Fibroblast of lung (primary cell): ENCODE results near the gene LTBP4. TPM values are rescaled to one million over a fixed set of nuclear protein-coding genes. Genes with fewer than 3 reads are reported as not detected.
A peak's percentile ranks its signal among the peaks of the same experiment; 100 is the strongest.

Experiments
- DNase-seq, 2 donors: peaks; one replicate each; pipeline versions ENCODE4 v3.0.0 to v3.0.0-alpha.2; 2010; ENCODE audit warnings: low read depth in 2 of 2
- H2AFZ ChIP-seq: 2 replicates; pipeline ENCODE4 v1.5.1; 2012; ENCODE audit warnings: low read length, control low read depth, inconsistent platforms
- H3K27ac ChIP-seq: 2 replicates; pipeline ENCODE4 v1.5.1; 2011; ENCODE audit warnings: low read length, control low read depth; ENCODE audit not compliant: insufficient read depth
- H3K27me3 ChIP-seq: 2 replicates; pipeline ENCODE4 v1.5.1; 2011; ENCODE audit warnings: mild to moderate bottlenecking, low read length; ENCODE audit not compliant: control insufficient read depth, insufficient read depth
- H3K36me3 ChIP-seq: 2 replicates; pipeline ENCODE4 v1.5.1; 2011; ENCODE audit warnings: low read length; ENCODE audit not compliant: control insufficient read depth, insufficient read depth
- H3K4me1 ChIP-seq: 2 replicates; pipeline ENCODE4 v1.5.1; 2011; ENCODE audit warnings: low read length; ENCODE audit not compliant: control insufficient read depth, insufficient read depth; ENCODE audit errors: extremely low read depth
- H3K4me2 ChIP-seq: 2 replicates; pipeline ENCODE4 v1.5.1; 2011; ENCODE audit warnings: low read length, control low read depth; ENCODE audit not compliant: insufficient read depth; ENCODE audit errors: extremely low read depth
- H3K4me3 ChIP-seq, 4 experiments: fragments of 200-600 bp in 1 of 4; sonication (generic) in 1 of 4; replicated peaks in 1 of 4; 2 replicates each; pipeline ENCODE4 v1.5.1; 2011 to 2016; ENCODE audit warnings: low read length in 4 of 4, low read depth in 3 of 4, mild to moderate bottlenecking in 3 of 4, control low read depth in 2 of 4, inconsistent platforms in 1 of 4, mixed read lengths in 1 of 4; ENCODE audit not compliant: insufficient read depth in 1 of 4; ENCODE audit errors: control extremely low read depth in 1 of 4
- H3K79me2 ChIP-seq: 2 replicates; pipeline ENCODE4 v1.5.1; 2012; ENCODE audit warnings: mild to moderate bottlenecking, low read length, inconsistent platforms; ENCODE audit not compliant: control insufficient read depth, insufficient read depth
- H3K9ac ChIP-seq: 2 replicates; pipeline ENCODE4 v1.5.1; 2011; ENCODE audit warnings: mild to moderate bottlenecking, low read length, control low read depth; ENCODE audit not compliant: insufficient read depth
- H3K9me3 ChIP-seq: 2 replicates; pipeline ENCODE4 v1.5.1; 2012; ENCODE audit warnings: low read depth, low read length; ENCODE audit not compliant: control insufficient read depth, insufficient read depth
- H4K20me1 ChIP-seq: 2 replicates; pipeline ENCODE4 v1.5.1; 2011; ENCODE audit warnings: low read length; ENCODE audit not compliant: control insufficient read depth, insufficient read depth; ENCODE audit errors: extremely low read depth
- CTCF ChIP-seq, 2 donors: IDR thresholded peaks in 1 of 2; conservative IDR thresholded peaks in 1 of 2; 1 replicate in 1 of 2; 2 replicates in 1 of 2; pipeline ENCODE4 v1.5.1; 2011 to 2012; ENCODE audit warnings: low read length in 2 of 2, control low read depth in 1 of 2, inconsistent platforms in 1 of 2, low read depth in 1 of 2, mild to moderate bottlenecking in 1 of 2
- EZH2 ChIP-seq: IDR thresholded peaks from 2 replicates; pipeline ENCODE4 v1.5.1; 2012; ENCODE audit warnings: low read length, control low read depth, mild to moderate bottlenecking; ENCODE audit errors: missing control alignments
- polyA plus RNA-seq, 2 donors: library from polyadenylated mRNA; depleted of rRNA in 1 of 2; stranded (reverse) in 1 of 2; unstranded in 1 of 2; fragments of >200 nt; gene quantifications; 2 replicates each; pipeline ENCODE4 v1.2.1, GENCODE V29; 2011 to 2012; ENCODE audit warnings: missing spikeins in 1 of 2
- total RNA-seq: library from RNA; depleted of rRNA; stranded (reverse); fragments of >200 nt; gene quantifications from 2 replicates; pipeline ENCODE4 v1.2.1, GENCODE V29; 2014

The LTBP4 gene
- total and polyA plus RNA-seq, 2 donors (not counting 1 experiment from before 2014, with no cell fraction given) = 31.7 to 46.4 TPM

- no peak overlapping the region for H3K9ac ChIP-seq
- peaks cover 2% of the 10 kb centered on the region for H3K27me3 ChIP-seq
- no peak for DNase-seq
- TF ChIP-seq EZH2 (no peak), CTCF (conservative IDR thresholded peaks at IDR 0.05 in 1 of 2, IDR thresholded peaks at IDR 0.05 in 1 of 2; ENCODE audit: low read depth in 1 of 2, low read length in 2 of 2) (no peak)
- H3K9me3 ChIP-seq = no peaks in the 10 kb centered on the region
- H3K4me1 ChIP-seq = peaks cover 30% of the 10 kb centered on the region
- H4K20me1 ChIP-seq = no peaks in the 10 kb centered on the region
- no peak overlapping the region for H2AFZ ChIP-seq
- H3K79me2 ChIP-seq = no peaks in the 10 kb centered on the region
- H3K27ac ChIP-seq = no peak overlapping the region
- H3K36me3 ChIP-seq = no peaks in the 10 kb centered on the region
- H3K4me3 ChIP-seq = no peak overlapping the region
- no peak overlapping the region for H3K4me2 ChIP-seq
These were observed 2.3 kb upstream of the LTBP4 start for GRCh38 chr19:40598918-40599307.

- Histone ChIP-seq H3K27me3 (peaks cover 2% of the 10 kb centered on the region), H3K4me2 (peak overlapping the region; percentile 0), H3K79me2 (no peaks in the 10 kb centered on the region), H2AFZ (no peak overlapping the region), H3K9me3 (no peaks in the 10 kb centered on the region), H3K4me1 (peaks cover 32% of the 10 kb centered on the region), H4K20me1 (no peaks in the 10 kb centered on the region), H3K4me3 (peak overlapping the region in 2 of 4 experiments; percentile 17 to 40), H3K27ac (no peak overlapping the region), H3K9ac (no peak overlapping the region), H3K36me3 (no peaks in the 10 kb centered on the region)
- peak in 1 of 2 donors; percentile 29 for DNase-seq
- TF ChIP-seq CTCF (conservative IDR thresholded peaks at IDR 0.05 in 1 of 2, IDR thresholded peaks at IDR 0.05 in 1 of 2; ENCODE audit: low read depth in 1 of 2, low read length in 2 of 2) (no peak), EZH2 (peak; percentile 62)
These were observed 1.8 kb upstream of the LTBP4 start for GRCh38 chr19:40599331-40599901.

GRCh38 chr19:40599902-40600569, 1.1 kb upstream of the LTBP4 start:
- Histone ChIP-seq H3K4me3 (peak overlapping the region in 2 of 4 experiments; percentile 17 to 40), H3K9ac (no peak overlapping the region), H3K79me2 (no peaks in the 10 kb centered on the region), H3K4me1 (peaks cover 30% of the 10 kb centered on the region), H3K27ac (no peak overlapping the region), H3K4me2 (peak overlapping the region; percentile 0), H3K27me3 (peaks cover 2% of the 10 kb centered on the region), H4K20me1 (no peaks in the 10 kb centered on the region), H3K36me3 (no peaks in the 10 kb centered on the region), H2AFZ (no peak overlapping the region), H3K9me3 (no peaks in the 10 kb centered on the region)
- TF ChIP-seq EZH2 (peak; percentile 5), CTCF (conservative IDR thresholded peaks at IDR 0.05 in 1 of 2, IDR thresholded peaks at IDR 0.05 in 1 of 2; ENCODE audit: low read depth in 1 of 2, low read length in 2 of 2) (no peak)
- DNase-seq = no peak
